ENCODE measurements around the gene CLTB.

The CLTB gene

DNA sequence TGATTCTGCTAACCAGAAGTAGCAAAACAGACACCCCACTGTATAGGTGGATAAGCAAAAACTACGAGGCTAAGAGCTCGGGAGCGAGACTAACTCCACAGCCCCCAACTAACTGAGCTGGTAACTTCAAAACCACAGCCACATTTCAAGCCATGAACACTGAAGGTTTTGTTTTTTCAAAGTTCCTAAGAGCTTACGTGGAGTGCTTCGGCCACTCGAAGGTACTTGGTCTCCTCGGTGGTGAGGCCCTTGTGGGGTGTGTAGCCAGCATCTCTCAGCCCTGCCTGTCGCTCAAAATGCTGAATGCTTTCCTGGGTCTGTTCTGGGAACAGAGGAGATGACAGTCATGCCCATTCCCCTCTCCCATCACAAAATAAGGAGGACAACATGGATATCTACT lies 65.9 kb downstream of the CLTB start:
- no peak for DNase-seq (ENCODE audit: low spot score)
- no peak for TF ChIP-seq CTCF (IDR thresholded peaks at IDR 0.05)
- Histone ChIP-seq H3K4me3 (no peak overlapping the region), H3K27ac (no peak overlapping the region)

DNA sequence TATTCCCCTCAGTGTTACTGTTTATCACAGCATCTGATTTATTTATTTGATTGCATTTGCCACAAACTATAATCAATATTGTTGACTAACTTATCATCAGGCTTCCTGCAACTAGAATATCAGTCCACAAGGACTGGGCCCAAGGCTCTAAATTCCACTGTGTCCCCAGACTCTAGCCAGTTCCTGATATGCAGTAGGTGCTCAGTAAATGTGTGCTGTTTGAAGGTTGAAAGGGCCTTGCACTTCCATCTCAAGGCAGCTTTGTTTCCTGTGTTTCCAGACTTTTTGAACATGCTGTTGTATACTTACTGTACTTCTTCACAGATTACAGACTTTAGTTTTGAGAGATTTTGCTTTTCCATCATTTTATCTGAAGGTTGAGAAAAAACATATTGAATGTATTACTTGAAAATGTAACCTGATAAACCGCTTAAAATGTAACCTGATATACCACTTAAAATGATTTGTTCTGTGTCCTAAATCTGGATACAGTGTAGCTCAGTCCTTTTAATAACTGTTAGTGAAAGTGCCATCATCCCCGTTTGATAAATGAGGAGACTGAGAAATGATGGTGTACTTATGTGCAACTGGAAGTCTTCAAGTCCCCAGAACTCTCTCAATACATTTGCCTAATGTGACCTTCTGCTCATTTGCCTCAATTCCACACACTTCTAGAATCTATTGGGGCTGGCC lies 73.4 kb downstream of the CLTB start:
- no peak for DNase-seq (ENCODE audit: low spot score)
- no peak for TF ChIP-seq CTCF (IDR thresholded peaks at IDR 0.05)
- Histone ChIP-seq H3K4me3 (no peak overlapping the region), H3K27ac (no peak overlapping the region)

All from coronary artery (tissue), 2 donors.